H9 (cell line): Measurements from ENCODE around the gene PRICKLE1. TPM values are rescaled to one million over a fixed set of nuclear protein-coding genes. Genes with fewer than 3 reads are reported as not detected.

ENCODE experiments used
- DNase-seq: peaks from one replicate; pipeline ENCODE4 v3.0.0-alpha.2; 2017
- H2AFZ ChIP-seq: one replicate; pipeline ENCODE4 v1.6.1; 2013; ENCODE audit warnings: mild to moderate bottlenecking, low read length, control low read depth, moderate library complexity
- H2AK5ac ChIP-seq: 2 replicates; pipeline ENCODE4 v1.6.1; 2013; ENCODE audit warnings: low read length, control low read depth, mixed read lengths; ENCODE audit not compliant: insufficient read length
- H2BK120ac ChIP-seq: one replicate; pipeline ENCODE4 v1.6.1; 2013; ENCODE audit warnings: low read depth, mild to moderate bottlenecking, low read length, control low read depth, inconsistent platforms; ENCODE audit not compliant: poor library complexity, severe bottlenecking
- H2BK12ac ChIP-seq: 2 replicates; pipeline ENCODE4 v1.6.1; 2013; ENCODE audit warnings: low read length, control low read depth, mixed read lengths, low read depth; ENCODE audit not compliant: insufficient read length
- H2BK15ac ChIP-seq: 2 replicates; pipeline ENCODE4 v1.6.1; 2013; ENCODE audit warnings: low read depth, low read length, control low read depth
- H2BK20ac ChIP-seq: one replicate; pipeline ENCODE4 v1.6.1; 2013; ENCODE audit warnings: low read depth, mild to moderate bottlenecking, low read length, control low read depth, inconsistent platforms; ENCODE audit not compliant: poor library complexity, severe bottlenecking
- H2BK5ac ChIP-seq: 2 replicates; pipeline ENCODE4 v1.6.1; 2013; ENCODE audit warnings: low read length, control low read depth, mixed read lengths; ENCODE audit not compliant: insufficient read length
- H3K14ac ChIP-seq: 2 replicates; pipeline ENCODE4 v1.6.1; 2013; ENCODE audit warnings: low read length, control low read depth; ENCODE audit not compliant: insufficient read depth
- H3K18ac ChIP-seq: 2 replicates; pipeline ENCODE4 v1.6.1; 2013; ENCODE audit warnings: low read depth, mild to moderate bottlenecking, mixed read lengths, low read length, control low read depth; ENCODE audit not compliant: insufficient read length
- H3K23ac ChIP-seq: 2 replicates; pipeline ENCODE4 v1.6.1; 2013; ENCODE audit warnings: low read length, control low read depth, mixed read lengths, low read depth; ENCODE audit not compliant: insufficient read length
- H3K23me2 ChIP-seq: 2 replicates; pipeline ENCODE4 v1.6.1; 2013; ENCODE audit warnings: low read depth, mild to moderate bottlenecking, mixed read lengths, low read length, control low read depth; ENCODE audit not compliant: insufficient read length, poor library complexity, severe bottlenecking
- H3K27ac ChIP-seq: 2 replicates; pipeline ENCODE4 v1.5.1; 2013; ENCODE audit warnings: low read length, control low read depth, mixed read lengths, low read depth; ENCODE audit not compliant: insufficient read length
- H3K27me3 ChIP-seq: 2 replicates; pipeline ENCODE4 v1.6.1; 2013; ENCODE audit warnings: low read length, control low read depth, inconsistent platforms; ENCODE audit not compliant: insufficient read depth
- H3K4ac ChIP-seq: 2 replicates; pipeline ENCODE4 v1.6.1; 2013; ENCODE audit warnings: low read depth, mild to moderate bottlenecking, control low read depth, inconsistent platforms, low read length, moderate library complexity
- H3K4me1 ChIP-seq: 2 replicates; pipeline ENCODE4 v1.6.1; 2013; ENCODE audit warnings: low read length, control low read depth, inconsistent platforms; ENCODE audit not compliant: insufficient read depth
- H3K4me2 ChIP-seq: 2 replicates; pipeline ENCODE4 v1.6.1; 2013; ENCODE audit warnings: low read length, control low read depth, mixed read lengths; ENCODE audit not compliant: insufficient read length, insufficient read depth
- H3K56ac ChIP-seq: 2 replicates; pipeline ENCODE4 v1.6.1; 2013; ENCODE audit warnings: low read depth, mild to moderate bottlenecking, mixed read lengths, low read length, control low read depth; ENCODE audit not compliant: insufficient read length
- H3K79me1 ChIP-seq: 2 replicates; pipeline ENCODE4 v1.6.1; 2013; ENCODE audit warnings: low read depth, mild to moderate bottlenecking, moderate library complexity, low read length, control low read depth, inconsistent platforms; ENCODE audit not compliant: insufficient read depth, poor library complexity, severe bottlenecking
- H3K79me2 ChIP-seq: 2 replicates; pipeline ENCODE4 v1.6.1; 2013; ENCODE audit warnings: low read length, control low read depth, inconsistent platforms; ENCODE audit not compliant: insufficient read depth
- H3K9ac ChIP-seq: 2 replicates; pipeline ENCODE4 v1.6.1; 2013; ENCODE audit warnings: low read length, control low read depth, mixed read lengths; ENCODE audit not compliant: insufficient read length; ENCODE audit errors: extremely low read depth
- H3K9me3 ChIP-seq: one replicate; pipeline ENCODE4 v1.6.1; 2013; ENCODE audit warnings: low read depth, low read length, inconsistent platforms; ENCODE audit not compliant: control insufficient read depth
- H3T11ph ChIP-seq: one replicate; pipeline ENCODE4 v1.6.1; 2013; ENCODE audit warnings: mild to moderate bottlenecking, low read length, control low read depth, inconsistent platforms
- H4K20me1 ChIP-seq: one replicate; pipeline ENCODE4 v1.6.1; 2013; ENCODE audit not compliant: control insufficient read depth, insufficient read length, insufficient read depth
- H4K5ac ChIP-seq: 2 replicates; pipeline ENCODE4 v1.6.1; 2013; ENCODE audit warnings: low read depth, mild to moderate bottlenecking, mixed read lengths, low read length, control low read depth; ENCODE audit not compliant: insufficient read length
- H4K8ac ChIP-seq: replicated peaks from 2 replicates; pipeline ENCODE4 v1.6.1; 2013; ENCODE audit warnings: low read length, control low read depth, mixed read lengths, low read depth; ENCODE audit not compliant: insufficient read length
- H4K91ac ChIP-seq: 2 replicates; pipeline ENCODE4 v1.6.1; 2013; ENCODE audit warnings: low read depth, mild to moderate bottlenecking, moderate library complexity, mixed read lengths, low read length, control low read depth; ENCODE audit not compliant: insufficient read length
- H3K27ac Mint-ChIP-seq, 3 experiments: 2 replicates in 2 of 3; 3 replicates in 1 of 3; pipeline ENCODE4 v1.8.0; 2020 to 2021; ENCODE audit warnings: mixed read lengths in 3 of 3, mild to moderate bottlenecking in 1 of 3, moderate library complexity in 1 of 3
- H3K27me3 Mint-ChIP-seq: 2 replicates; pipeline ENCODE4 v1.8.0; 2021; ENCODE audit warnings: low read depth, mild to moderate bottlenecking, moderate library complexity, mixed read lengths
- H3K36me3 Mint-ChIP-seq, 3 experiments: 2 replicates in 2 of 3; 3 replicates in 1 of 3; pipeline ENCODE4 v1.8.0; 2020 to 2021; ENCODE audit warnings: low read depth in 3 of 3, mixed read lengths in 3 of 3; ENCODE audit not compliant: insufficient read depth in 1 of 3
- H3K4me1 Mint-ChIP-seq, 2 experiments: 2 replicates each; pipeline ENCODE4 v1.8.0; 2020; ENCODE audit warnings: mixed read lengths in 2 of 2
- H3K4me3 Mint-ChIP-seq, 2 experiments: 2 replicates in 1 of 2; 3 replicates in 1 of 2; pipeline ENCODE4 v1.8.0; 2020 to 2021; ENCODE audit warnings: mild to moderate bottlenecking in 2 of 2, mixed read lengths in 2 of 2, moderate library complexity in 1 of 2
- H3K9me3 Mint-ChIP-seq, 2 experiments: 2 replicates in 1 of 2; 3 replicates in 1 of 2; pipeline ENCODE4 v1.8.0; 2020; ENCODE audit warnings: mild to moderate bottlenecking in 2 of 2, mixed read lengths in 2 of 2, moderate library complexity in 1 of 2
- CTCF ChIP-seq: fragments of 200-600 bp; sonication (generic); conservative IDR thresholded peaks from 3 replicates; pipeline ENCODE4 v1.8.0; 2021; ENCODE audit warnings: antibody characterized with exemption, mild to moderate bottlenecking
- WGBS: extraction: QIAGEN DNeasy Blood & Tissue Kit; methylation state at CpG from one replicate; pipeline ENCODE4 v1.1.7; 2013; ENCODE audit warnings: missing lambda C conversion rate, low lambda C conversion rate, mixed read lengths; ENCODE audit not compliant: insufficient read length; ENCODE audit errors: extremely low coverage; 5-methylcytosine and 5-hydroxymethylcytosine counted together
- total RNA-seq: library from RNA; stranded (reverse); gene quantifications from 2 replicates; pipeline ENCODE4 v1.2.1, GENCODE V29; 2021

PRICKLE1 gene
- total RNA-seq, 1 experiment from 2014 or later: 20.5 TPM

GRCh38 chr12:42442311-42442759, 147.2 kb downstream of the PRICKLE1 start:
- H3K9me3 Mint-ChIP-seq: peaks cover 4 to 8% of the 10 kb centered on the region in 2 experiments; a peak in 4 of 5 replicates
- H3K4me1 Mint-ChIP-seq: peaks cover 40 to 42% of the 10 kb centered on the region in 2 experiments
- Histone ChIP-seq H2BK120ac (no peak overlapping the region), H3K79me2 (no peaks in the 10 kb centered on the region), H2AK5ac (no peak overlapping the region), H3K23me2 (no peaks in the 10 kb centered on the region), H4K20me1 (no peaks in the 10 kb centered on the region), H2AFZ (no peak overlapping the region), H4K8ac (no peak overlapping the region), H3K4me2 (no peak overlapping the region), H3K4me1 (peaks cover 6% of the 10 kb centered on the region; the same call in 1 of the 2 replicates), H3K9me3 (no peaks in the 10 kb centered on the region), H3K18ac (no peak overlapping the region), H2BK15ac (no peak overlapping the region), H3K27ac (no peak overlapping the region), H3K27me3 (no peaks in the 10 kb centered on the region), H2BK5ac (no peak overlapping the region), H3K9ac (no peak overlapping the region), H3K56ac (no peak overlapping the region), H3K23ac (no peak overlapping the region), H3K79me1 (no peaks in the 10 kb centered on the region), H3K14ac (no peak overlapping the region), H2BK12ac (no peak overlapping the region), H4K5ac (no peak overlapping the region), H3K4ac (no peak overlapping the region), H2BK20ac (no peak overlapping the region), H4K91ac (no peak overlapping the region), H3T11ph (no peak overlapping the region)
- WGBS: no CpG with 5 or more reads among the region's 19 CpGs
- peak overlapping the region; percentile 82 to 88 (median 86); a peak in 6 of 7 replicates for H3K27ac Mint-ChIP-seq
- DNase-seq: no peak
- no peak for TF ChIP-seq CTCF
- peak overlapping the region; percentile 20 to 28; a peak in 1 of 5 replicates for H3K4me3 Mint-ChIP-seq
- H3K27me3 Mint-ChIP-seq: no peaks in the 10 kb centered on the region
- peaks cover 32 to 46% (median 40%) of the 10 kb centered on the region in 3 experiments for H3K36me3 Mint-ChIP-seq
